GM12878 (cell line): ENCODE measurements around the gene CCL3.

Source experiments
- CTCF ChIP-seq, 3 experiments: IDR thresholded peaks in 2 of 3; conservative IDR thresholded peaks in 1 of 3; 2 replicates each; pipeline ENCODE4 v1.5.1; 2011; ENCODE audit warnings: low read depth in 3 of 3, low read length in 3 of 3, mild to moderate bottlenecking in 3 of 3, control low read depth in 2 of 3, moderate library complexity in 2 of 3, inconsistent platforms in 1 of 3, mixed read lengths in 1 of 3; ENCODE audit not compliant: control insufficient read depth in 2 of 3, insufficient read depth in 1 of 3; ENCODE audit errors: extremely low read depth in 1 of 3
- EZH2 ChIP-seq: IDR thresholded peaks from 2 replicates; pipeline ENCODE4 v1.6.1; 2012; ENCODE audit warnings: low read depth, mild to moderate bottlenecking, control low read depth, inconsistent platforms, low read length, borderline replicate concordance; ENCODE audit not compliant: control insufficient read depth
- GABPA ChIP-seq: IDR thresholded peaks from 2 replicates; pipeline ENCODE4 v1.6.1; 2014; ENCODE audit warnings: antibody characterized with exemption, low read depth, mild to moderate bottlenecking, inconsistent platforms
- POLR2AphosphoS5 ChIP-seq: IDR thresholded peaks from 2 replicates; pipeline ENCODE4 v1.6.1; 2011; ENCODE audit warnings: mild to moderate bottlenecking, low read length, inconsistent platforms
- REST ChIP-seq: IDR thresholded peaks from 2 replicates; pipeline ENCODE4 v1.6.1; 2012; ENCODE audit warnings: mild to moderate bottlenecking, low read depth, low read length
- SRF ChIP-seq, 2 experiments: IDR thresholded peaks; 2 replicates each; pipeline ENCODE4 v1.6.1; 2011; ENCODE audit warnings: low read depth in 2 of 2, low read length in 2 of 2, mild to moderate bottlenecking in 1 of 2, moderate library complexity in 1 of 2
- TAF1 ChIP-seq: IDR thresholded peaks from 2 replicates; pipeline ENCODE4 v1.6.1; 2011; ENCODE audit warnings: mild to moderate bottlenecking, low read depth, low read length, borderline replicate concordance
- TBL1XR1 ChIP-seq: IDR thresholded peaks from 2 replicates; pipeline ENCODE4 v1.6.1; 2012; ENCODE audit warnings: low read depth, low read length, improper control_type of control experiment
- TCF7 ChIP-seq: IDR thresholded peaks from 2 replicates; pipeline ENCODE4 v1.6.1; 2014; ENCODE audit warnings: antibody characterized with exemption, borderline replicate concordance

- TF ChIP-seq GABPA: no peak
- no peak for TF ChIP-seq POLR2AphosphoS5
- TF ChIP-seq TCF7: no peak
- TF ChIP-seq SRF (IDR thresholded peaks at IDR 0.05; ENCODE audit: low read depth in 2 of 2, low read length in 2 of 2): no peak
- no peak for TF ChIP-seq CTCF (IDR thresholded peaks at IDR 0.05 in 2 of 3, conservative IDR thresholded peaks at IDR 0.05 in 1 of 3; ENCODE audit: control insufficient read depth in 2 of 3, extremely low read depth in 1 of 3, insufficient read depth in 1 of 3, low read depth in 3 of 3, low read length in 3 of 3)
- no peak for TF ChIP-seq TBL1XR1
- TF ChIP-seq EZH2: no peak
- no peak for TF ChIP-seq REST
- no peak for TF ChIP-seq TAF1
Observed at GRCh38 chr17:36129616-36130015, 39.7 kb upstream of the CCL3 start.
